ENCODE data around the gene THAP5.

Gene THAP5

GRCh38 chr7:108517951-108518350 is 51.6 kb downstream of the THAP5 start:
- no peak for TF ChIP-seq EGR1 (IDR thresholded peaks at IDR 0.05)

- TF ChIP-seq MAX (IDR thresholded peaks at IDR 0.05) (no peak), TCF12 (IDR thresholded peaks at IDR 0.05; ENCODE audit: low read depth) (no peak), CEBPB (IDR thresholded peaks at IDR 0.05) (no peak), TEAD4 (IDR thresholded peaks at IDR 0.05) (no peak), REST (IDR thresholded peaks at IDR 0.05; ENCODE audit: low read depth) (no peak), ZBTB7A (IDR thresholded peaks at IDR 0.05; ENCODE audit: low read depth) (no peak), USF1 (IDR thresholded peaks at IDR 0.05) (no peak), NFIC (IDR thresholded peaks at IDR 0.05) (no peak), YY1 (IDR thresholded peaks at IDR 0.05; ENCODE audit: low read depth) (no peak), RAD21 (IDR thresholded peaks at IDR 0.05; ENCODE audit: low read depth) (no peak), EP300 (IDR thresholded peaks at IDR 0.05; ENCODE audit: borderline replicate concordance) (no peak), EGR1 (IDR thresholded peaks at IDR 0.05) (no peak), TAF1 (IDR thresholded peaks at IDR 0.05; ENCODE audit: low read depth) (no peak), CREB1 (IDR thresholded peaks at IDR 0.05; ENCODE audit: low read depth) (no peak), FOXM1 (IDR thresholded peaks at IDR 0.05; ENCODE audit: borderline replicate concordance, low read depth) (no peak)
Observed at GRCh38 chr7:108515630-108516029, 53.9 kb downstream of the THAP5 start.

- TF ChIP-seq CEBPB (IDR thresholded peaks at IDR 0.05) (no peak), TEAD4 (IDR thresholded peaks at IDR 0.05) (no peak), CREB1 (IDR thresholded peaks at IDR 0.05; ENCODE audit: low read depth) (no peak), NFIC (IDR thresholded peaks at IDR 0.05) (no peak), YY1 (IDR thresholded peaks at IDR 0.05; ENCODE audit: low read depth) (no peak)
Observed at GRCh38 chr7:108515013-108515412, 54.5 kb downstream of the THAP5 start.
